Measurements from ENCODE around the gene MST1.
A peak's percentile ranks its signal among the peaks of the same experiment; 100 is the strongest.

Gene MST1

GRCh38 chr3:49689046-49689907 is at the start of gene MST1, which contains the start of gene RNF123:
MST1 (minus strand) TSS chr3:49689474; CDS start chr3:49688691, 783 bp downstream.
RNF123 (plus strand) TSS chr3:49689557; CDS start chr3:49691166, 1,609 bp downstream.
- DNase-seq: no peak

- DNase-seq: no peak
Measured at GRCh38 chr3:49738067-49738713, 48.9 kb upstream of the MST1 start.

- DNase-seq: no peak
Measured at GRCh38 chr3:49734752-49735151, 45.5 kb upstream of the MST1 start.

- no peak for DNase-seq
Measured at GRCh38 chr3:49733551-49733950, 44.3 kb upstream of the MST1 start.

- DNase-seq: no peak
Measured at GRCh38 chr3:49732597-49732996, 43.3 kb upstream of the MST1 start.

- no peak for DNase-seq
Measured at GRCh38 chr3:49729966-49730609, 40.8 kb upstream of the MST1 start.

GRCh38 chr3:49727924-49728361 is 38.7 kb upstream of the MST1 start:
- DNase-seq: no peak

DNA sequence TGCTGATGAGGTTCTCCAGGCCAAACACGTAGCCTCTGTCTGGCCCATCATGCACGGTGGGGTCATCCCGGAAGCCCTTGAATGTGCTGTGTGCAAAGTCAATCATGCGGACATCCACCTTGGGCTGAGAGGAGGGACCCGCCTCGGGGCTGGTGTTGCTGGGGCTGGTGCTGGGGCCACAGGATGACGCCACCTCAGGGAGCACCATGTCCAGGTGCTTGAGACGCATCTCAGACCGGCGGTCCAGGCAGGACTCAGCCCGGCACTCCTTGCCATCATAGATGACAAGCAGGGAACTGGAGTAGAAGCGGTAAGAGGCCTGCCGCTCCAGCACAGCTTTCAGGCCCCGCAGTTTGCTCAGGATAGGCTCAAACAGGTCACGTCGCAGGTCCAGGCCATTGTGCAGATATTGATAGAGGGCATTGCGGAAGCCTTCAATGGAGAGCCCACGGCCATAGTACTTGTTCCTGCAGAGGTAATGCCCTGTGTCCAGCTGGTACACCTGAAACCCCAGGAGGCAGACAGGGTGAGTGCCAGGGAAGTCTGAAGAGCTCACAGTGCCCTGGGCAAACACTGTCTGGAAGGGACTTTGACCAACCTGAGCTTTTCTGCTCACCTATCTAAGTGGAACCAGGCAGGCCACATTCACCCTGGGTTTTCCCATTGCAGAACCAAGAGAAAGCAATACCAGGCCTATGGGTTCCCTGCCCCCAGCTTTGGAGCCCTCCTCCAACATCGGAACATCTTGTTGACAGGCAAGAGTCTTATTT is 38.1 kb upstream of the MST1 start:
- DNase-seq: no peak

- DNase-seq: no peak
Measured at GRCh38 chr3:49725906-49726681, 36.8 kb upstream of the MST1 start.

DNA sequence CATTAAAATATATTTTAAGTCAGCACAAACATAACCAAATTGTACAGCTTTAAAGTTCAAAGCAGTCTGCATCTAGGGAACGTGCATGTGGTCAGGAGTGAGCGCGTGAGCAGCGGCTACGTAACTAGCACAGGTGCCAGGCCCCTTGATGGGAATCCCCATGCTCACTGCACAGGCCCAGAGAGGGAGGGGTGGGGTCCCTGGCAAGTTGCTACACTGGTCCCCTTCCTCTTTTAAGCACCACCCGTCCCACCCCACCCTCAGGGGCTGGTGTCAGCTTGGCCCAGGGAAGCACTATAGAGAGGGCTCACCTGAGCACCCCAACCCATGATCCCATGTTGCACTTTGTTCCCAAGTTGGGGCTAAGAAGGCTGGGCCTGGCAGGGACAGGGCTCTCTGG is 35.3 kb upstream of the MST1 start:
- DNase-seq: no peak

GRCh38 chr3:49723628-49724551 is 34.6 kb upstream of the MST1 start, which contains the start of gene GMPPB:
GMPPB (minus strand) TSS chr3:49723951; CDS start chr3:49723726, 225 bp downstream.
- peak; percentile 91 for DNase-seq

- no peak for DNase-seq
Measured at GRCh38 chr3:49723296-49723627, 34.0 kb upstream of the MST1 start.

DNA sequence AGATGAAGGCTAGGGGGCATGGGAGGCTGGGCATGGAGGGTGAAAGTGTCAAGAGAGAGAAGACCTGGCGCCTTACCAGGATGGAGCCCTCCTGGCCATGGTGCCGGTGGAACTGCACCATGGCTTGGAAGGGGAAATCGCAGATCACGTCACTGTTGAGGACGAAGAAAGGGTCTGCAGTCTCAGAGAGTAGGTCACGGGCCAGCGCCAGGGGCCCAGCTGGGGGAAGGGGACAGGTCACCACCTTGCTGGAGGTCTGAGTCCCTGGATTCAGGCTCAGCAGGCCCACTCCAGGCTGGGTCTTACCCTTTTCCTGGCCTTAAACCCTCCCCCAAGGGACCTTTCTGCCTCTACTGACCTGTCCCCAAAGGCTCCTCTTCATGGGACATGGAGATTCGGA is 33.6 kb upstream of the MST1 start:
- DNase-seq: no peak

DNA sequence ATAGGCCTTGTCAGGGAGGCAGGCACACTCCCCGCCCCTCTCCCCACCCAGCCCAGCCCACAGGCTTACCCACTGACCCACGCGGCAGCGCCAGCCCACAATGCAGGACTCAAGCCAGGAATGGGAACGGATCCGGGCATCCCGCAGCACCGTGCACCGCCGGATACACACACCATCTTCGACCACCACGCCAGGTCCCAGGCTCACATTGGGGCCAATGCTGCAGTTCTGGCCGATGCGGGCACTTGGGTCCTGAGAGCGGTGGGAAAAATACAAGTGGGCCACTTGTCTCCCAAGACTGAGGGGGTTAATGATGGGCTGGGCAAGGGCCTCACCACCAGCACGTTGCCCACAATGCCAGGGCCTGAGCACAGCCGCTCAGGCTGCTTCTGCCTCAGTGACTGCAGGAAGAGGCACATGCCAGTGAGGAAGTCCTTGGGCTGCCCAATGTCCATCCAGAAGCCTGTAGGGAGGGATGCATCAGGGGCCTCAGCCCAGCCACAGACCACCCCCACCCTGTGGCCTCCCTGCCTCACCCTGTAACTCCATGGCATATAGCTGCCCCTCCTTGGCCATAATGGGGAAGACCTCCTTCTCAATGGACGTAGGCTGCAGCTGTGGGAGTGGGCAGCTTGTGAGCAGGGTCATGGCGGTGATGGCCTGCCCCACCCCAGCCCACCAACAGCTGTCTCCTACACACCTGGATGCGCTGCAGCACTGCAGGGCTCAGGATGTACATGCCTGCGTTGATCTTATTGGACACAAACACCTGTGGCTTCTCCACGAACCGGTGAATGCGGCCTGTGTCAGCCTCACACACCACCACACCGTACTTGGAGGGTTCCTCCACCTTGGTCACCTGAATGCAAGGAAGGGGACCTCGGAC is 32.9 kb upstream of the MST1 start:
- DNase-seq: no peak

DNA sequence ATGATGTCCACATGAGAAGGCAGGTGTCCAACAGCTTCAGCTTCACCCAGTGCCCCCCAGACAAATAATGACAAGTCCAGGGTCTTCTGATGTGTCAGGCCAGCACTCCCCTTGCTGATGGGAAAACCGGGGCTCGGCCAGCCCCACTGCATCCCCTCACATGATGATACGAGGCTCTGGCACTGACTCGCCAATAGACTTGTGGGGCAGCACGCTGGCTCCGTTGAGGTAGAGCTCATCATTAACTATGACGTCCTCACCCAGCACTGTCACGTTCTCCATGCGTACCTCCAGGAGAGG is 32.3 kb upstream of the MST1 start:
- DNase-seq: no peak

DNA sequence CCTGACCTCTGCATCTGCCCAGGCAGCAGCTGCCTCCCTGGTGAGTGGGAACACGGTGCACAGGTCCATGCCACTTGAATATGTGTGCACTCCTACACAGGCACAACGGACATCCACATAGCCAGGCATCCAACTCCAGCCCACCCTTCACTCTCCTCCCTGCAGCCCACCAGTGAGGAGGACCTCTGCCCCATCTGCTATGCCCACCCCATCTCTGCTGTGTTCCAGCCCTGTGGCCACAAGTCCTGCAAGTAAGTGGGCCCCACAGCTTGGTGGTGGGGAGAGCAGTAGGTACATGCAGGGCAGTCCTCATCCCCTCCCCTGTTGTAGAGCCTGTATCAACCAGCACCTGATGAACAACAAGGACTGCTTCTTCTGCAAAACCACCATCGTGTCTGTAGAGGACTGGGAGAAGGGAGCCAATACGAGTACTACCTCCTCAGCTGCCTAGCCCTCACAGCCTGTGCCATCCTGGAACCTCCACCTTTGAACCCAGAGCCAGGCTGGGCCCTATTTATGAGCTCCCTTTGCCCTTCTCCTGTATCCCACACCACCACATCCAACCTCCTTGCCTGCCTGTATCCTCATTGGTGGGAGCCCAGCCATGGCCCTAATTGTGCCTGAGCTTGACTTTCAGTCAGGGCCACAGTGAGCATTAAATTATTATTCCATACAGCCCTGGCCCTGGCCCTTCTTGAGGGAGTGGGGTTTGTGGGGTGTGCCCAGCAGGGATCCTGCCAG is 31.8 kb upstream of the MST1 start:
- no peak for DNase-seq

- DNase-seq: peak; percentile 86
Measured at GRCh38 chr3:49719214-49719884, 30.1 kb upstream of the MST1 start, which contains the start of gene AMIGO3. AMIGO3 (minus strand) TSS chr3:49719684; CDS start chr3:49719465, 219 bp downstream.

DNA sequence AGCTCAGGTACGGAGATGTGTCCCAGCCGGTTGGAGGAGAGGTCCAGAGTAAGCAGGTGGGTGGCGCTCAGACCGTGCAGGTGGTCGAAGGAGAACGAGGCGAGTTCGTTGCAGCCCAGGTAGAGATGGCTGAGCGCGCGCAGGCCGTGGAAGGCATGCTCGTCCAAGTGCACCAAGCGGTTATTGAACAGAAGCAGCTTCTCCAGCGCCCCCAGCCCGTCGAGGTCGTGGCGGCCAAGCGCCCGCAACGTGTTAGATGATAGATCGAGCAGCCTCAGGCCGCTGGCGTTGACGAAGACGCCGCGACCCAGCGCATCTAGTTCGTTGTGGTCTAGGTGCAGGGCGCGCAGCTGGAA is 29.6 kb upstream of the MST1 start:
- no peak for DNase-seq

All from kidney glomerular epithelial cell (primary cell).